Natural killer cell treated with Interleukin-12 subunit alpha and Interleukin-12 subunit beta and Interleukin-15 and Interleukin-18, amount 100 ng/mL, for 72 hours (primary cell): ENCODE measurements around the gene COX7B2. TPM values are rescaled to one million over a fixed set of nuclear protein-coding genes. Genes with fewer than 3 reads are reported as not detected.

Experiments used
- ATAC-seq, 2 donors: fragments of 150-1000 bp; cut with Tn5 transposase in 1 of 2; sonication (Bioruptor Pico), chemical (Tn5 transposase) in 1 of 2; 2 replicates each; pipeline ENCODE4 v1.10.0; 2021
- DNase-seq: peaks from one replicate; pipeline ENCODE4 v3.0.0; 2022; ENCODE audit warnings: low spot score
- H3K27ac Mint-ChIP-seq, 2 donors: 1 replicate in 1 of 2; 2 replicates in 1 of 2; pipeline ENCODE4 v1.8.0; 2022; ENCODE audit warnings: mixed read lengths in 2 of 2, mild to moderate bottlenecking in 1 of 2, moderate library complexity in 1 of 2
- H3K27me3 Mint-ChIP-seq, 2 donors: 1 replicate in 1 of 2; 2 replicates in 1 of 2; pipeline ENCODE4 v1.8.0; 2022; ENCODE audit warnings: mixed read lengths in 2 of 2
- H3K36me3 Mint-ChIP-seq: one replicate; pipeline ENCODE4 v1.8.0; 2022; ENCODE audit warnings: mixed read lengths
- H3K4me1 Mint-ChIP-seq, 2 donors: 1 replicate in 1 of 2; 2 replicates in 1 of 2; pipeline ENCODE4 v1.8.0; 2022; ENCODE audit warnings: low read depth in 2 of 2, mixed read lengths in 2 of 2, mild to moderate bottlenecking in 1 of 2
- H3K4me3 Mint-ChIP-seq: one replicate; pipeline ENCODE4 v1.8.0; 2022; ENCODE audit warnings: mixed read lengths
- H3K9me3 Mint-ChIP-seq: 2 replicates; pipeline ENCODE4 v1.8.0; 2022; ENCODE audit warnings: mixed read lengths
- total RNA-seq, 2 donors: library from RNA; stranded (reverse); gene quantifications; one replicate each; pipeline ENCODE4 v1.2.3, GENCODE V29; 2022

The COX7B2 gene, protein sequence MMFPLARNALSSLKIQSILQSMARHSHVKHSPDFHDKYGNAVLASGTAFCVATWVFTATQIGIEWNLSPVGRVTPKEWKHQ
- total RNA-seq = not detected

- Mint-ChIP-seq H3K27ac (no peak within 1 kb of the TSS), H3K4me3 (no peak within 1 kb of the TSS), H3K9me3 (no peaks in the 10 kb centered on the region), H3K27me3 (peaks cover 12 to 14% of the 10 kb centered on the region in 2 donors), H3K4me1 (no peaks in the 10 kb centered on the region), H3K36me3 (no peaks in the 10 kb centered on the region)
- no peak for ATAC-seq
- no peak for DNase-seq
Observed at GRCh38 chr4:46909078-46909477, at the start of gene COX7B2. TSS of gene COX7B2 (minus strand) at chr4:46909245. CDS start at chr4:46735192, 174,053 bp downstream.

DNA sequence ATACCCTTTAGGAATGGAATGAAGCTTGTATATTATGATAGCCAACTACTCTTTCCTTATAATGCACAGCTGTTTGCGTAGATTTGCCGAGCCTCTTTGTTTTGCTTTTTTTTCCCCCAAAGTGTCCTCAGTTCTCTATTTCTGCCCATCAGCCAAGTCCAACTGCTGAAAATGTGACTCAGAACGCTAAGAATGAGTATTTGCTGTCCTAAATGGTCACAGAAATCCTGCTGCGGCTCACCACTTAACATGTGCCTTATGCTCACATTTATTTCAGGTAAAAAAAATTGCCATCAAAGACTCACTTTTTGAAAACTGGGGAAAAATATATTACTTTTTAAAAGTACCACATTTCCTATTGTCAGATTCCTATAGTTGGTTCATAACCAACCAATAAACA lies 47.4 kb upstream of the COX7B2 start:
- Mint-ChIP-seq H3K9me3 (no peaks in the 10 kb centered on the region), H3K36me3 (no peaks in the 10 kb centered on the region), H3K4me3 (no peak overlapping the region), H3K4me1 (no peaks in the 10 kb centered on the region), H3K27ac (no peak overlapping the region), H3K27me3 (peaks cover 8 to 10% of the 10 kb centered on the region in 2 donors)
- no peak for ATAC-seq
- no peak for DNase-seq

GRCh38 chr4:46955601-46956000 lies 46.6 kb upstream of the COX7B2 start:
- no peaks in the 10 kb centered on the region for H3K4me1 Mint-ChIP-seq
- H3K4me3 Mint-ChIP-seq = no peak overlapping the region
- peaks cover 6 to 8% of the 10 kb centered on the region in 2 donors for H3K27me3 Mint-ChIP-seq
- ATAC-seq (no peak), DNase-seq (no peak)
- H3K27ac Mint-ChIP-seq = no peak overlapping the region
- no peaks in the 10 kb centered on the region for H3K36me3 Mint-ChIP-seq
- no peaks in the 10 kb centered on the region for H3K9me3 Mint-ChIP-seq

GRCh38 chr4:46954643-46955042 lies 45.6 kb upstream of the COX7B2 start:
- no peaks in the 10 kb centered on the region for H3K4me1 Mint-ChIP-seq
- H3K9me3 Mint-ChIP-seq = no peaks in the 10 kb centered on the region
- H3K4me3 Mint-ChIP-seq = no peak overlapping the region
- peaks cover 6 to 8% of the 10 kb centered on the region in 2 donors for H3K27me3 Mint-ChIP-seq
- no peak overlapping the region for H3K27ac Mint-ChIP-seq
- ATAC-seq (no peak), DNase-seq (no peak)
- no peaks in the 10 kb centered on the region for H3K36me3 Mint-ChIP-seq

DNA sequence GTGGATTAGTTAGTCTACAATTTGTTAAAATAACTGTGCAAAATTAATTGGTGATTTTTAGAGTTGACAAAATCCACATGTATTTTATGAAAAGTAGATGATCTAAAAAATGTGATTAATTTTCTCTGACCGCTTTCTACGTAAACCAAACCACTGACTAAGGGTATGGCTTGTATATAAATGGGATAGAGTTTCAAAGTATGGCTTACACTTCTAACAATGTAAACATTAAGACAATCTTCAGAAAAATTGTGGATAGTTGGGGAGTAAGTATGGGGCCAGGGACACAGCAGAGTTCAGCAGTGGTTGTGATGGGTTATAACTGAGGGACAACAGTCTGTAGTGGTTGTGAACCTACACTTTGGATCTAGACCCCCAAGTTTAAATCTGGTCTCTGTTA lies 44.5 kb upstream of the COX7B2 start:
- H3K27me3 Mint-ChIP-seq = peaks cover 4 to 6% of the 10 kb centered on the region in 2 donors
- no peaks in the 10 kb centered on the region for H3K36me3 Mint-ChIP-seq
- no peak overlapping the region for H3K27ac Mint-ChIP-seq
- DNase-seq (no peak), ATAC-seq (no peak)
- no peaks in the 10 kb centered on the region for H3K9me3 Mint-ChIP-seq
- no peaks in the 10 kb centered on the region for H3K4me1 Mint-ChIP-seq
- no peak overlapping the region for H3K4me3 Mint-ChIP-seq

GRCh38 chr4:46952451-46952850 lies 43.4 kb upstream of the COX7B2 start:
- H3K36me3 Mint-ChIP-seq = no peaks in the 10 kb centered on the region

GRCh38 chr4:46950826-46951225 lies 41.8 kb upstream of the COX7B2 start:
- H3K27ac Mint-ChIP-seq = no peak overlapping the region
- no peak overlapping the region for H3K4me3 Mint-ChIP-seq
- H3K4me1 Mint-ChIP-seq = no peaks in the 10 kb centered on the region
- no peaks in the 10 kb centered on the region for H3K9me3 Mint-ChIP-seq
- DNase-seq (no peak), ATAC-seq (no peak)
- no peaks in the 10 kb centered on the region for H3K36me3 Mint-ChIP-seq
- peaks cover 12 to 16% of the 10 kb centered on the region in 2 donors for H3K27me3 Mint-ChIP-seq

More at GRCh38 chr4:46952451-46952850, 43.4 kb upstream of the COX7B2 start:
- Mint-ChIP-seq H3K9me3 (no peaks in the 10 kb centered on the region), H3K4me1 (no peaks in the 10 kb centered on the region), H3K27ac (no peak overlapping the region), H3K4me3 (no peak overlapping the region), H3K27me3 (peaks cover 7 to 11% of the 10 kb centered on the region in 2 donors)
- DNase-seq (no peak), ATAC-seq (no peak)

DNA sequence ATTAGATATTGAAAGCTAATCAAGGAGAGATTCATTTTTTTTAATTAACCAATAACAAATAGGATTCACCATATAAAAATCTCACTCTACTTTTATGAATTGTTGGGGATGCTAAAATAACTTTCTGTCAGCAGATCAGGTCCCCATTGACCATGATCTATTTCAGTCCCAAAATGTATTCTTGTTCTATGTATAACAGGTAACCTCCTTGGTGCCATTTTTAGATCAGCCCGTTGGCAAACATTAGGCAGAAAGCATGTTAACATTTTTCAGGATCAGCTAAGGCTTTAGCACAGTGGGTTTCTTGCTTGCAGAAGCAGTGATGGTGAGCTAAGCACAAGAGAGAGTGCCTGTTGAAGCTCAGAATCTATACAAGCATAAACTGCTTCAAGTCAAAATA lies 40.8 kb upstream of the COX7B2 start:
- ATAC-seq = no peak
- H3K4me3 Mint-ChIP-seq = no peak overlapping the region
- H3K4me1 Mint-ChIP-seq = no peaks in the 10 kb centered on the region
- H3K36me3 Mint-ChIP-seq = no peaks in the 10 kb centered on the region
- DNase-seq = no peak
- H3K27me3 Mint-ChIP-seq = peaks cover 10 to 12% of the 10 kb centered on the region in 2 donors
- H3K9me3 Mint-ChIP-seq = no peaks in the 10 kb centered on the region
- H3K27ac Mint-ChIP-seq = no peak overlapping the region

DNA sequence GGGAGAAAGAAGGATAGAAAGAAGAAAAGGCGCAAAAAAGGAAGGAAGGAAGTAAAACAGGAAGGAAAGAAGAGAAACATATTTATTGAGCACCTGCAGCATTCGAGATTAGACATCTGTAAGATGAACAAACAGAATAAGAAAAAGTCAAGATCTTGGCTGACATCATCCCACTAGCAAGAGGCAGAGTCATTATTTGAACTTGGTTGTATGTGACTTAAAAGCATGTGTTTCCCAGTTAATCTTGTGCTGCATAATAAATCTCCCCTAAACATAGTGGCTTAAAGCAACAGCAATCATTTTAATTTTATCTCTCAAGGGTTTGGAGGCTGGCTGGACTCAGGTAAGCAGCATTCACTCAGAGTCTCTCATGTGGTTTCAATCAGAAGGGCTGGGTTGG lies 38.5 kb upstream of the COX7B2 start:
- Mint-ChIP-seq H3K36me3 (no peaks in the 10 kb centered on the region), H3K27me3 (peaks cover 17 to 25% of the 10 kb centered on the region in 2 donors), H3K27ac (no peak overlapping the region), H3K4me1 (no peaks in the 10 kb centered on the region), H3K9me3 (no peaks in the 10 kb centered on the region), H3K4me3 (no peak overlapping the region)
- no peak for DNase-seq
- no peak for ATAC-seq

- Mint-ChIP-seq H3K27me3 (peaks cover 19 to 25% of the 10 kb centered on the region in 2 donors), H3K4me1 (no peaks in the 10 kb centered on the region), H3K9me3 (no peaks in the 10 kb centered on the region), H3K27ac (no peak overlapping the region), H3K4me3 (no peak overlapping the region), H3K36me3 (no peaks in the 10 kb centered on the region)
- DNase-seq (no peak), ATAC-seq (no peak)
Observed at GRCh38 chr4:46946919-46947536, 38.0 kb upstream of the COX7B2 start.

DNA sequence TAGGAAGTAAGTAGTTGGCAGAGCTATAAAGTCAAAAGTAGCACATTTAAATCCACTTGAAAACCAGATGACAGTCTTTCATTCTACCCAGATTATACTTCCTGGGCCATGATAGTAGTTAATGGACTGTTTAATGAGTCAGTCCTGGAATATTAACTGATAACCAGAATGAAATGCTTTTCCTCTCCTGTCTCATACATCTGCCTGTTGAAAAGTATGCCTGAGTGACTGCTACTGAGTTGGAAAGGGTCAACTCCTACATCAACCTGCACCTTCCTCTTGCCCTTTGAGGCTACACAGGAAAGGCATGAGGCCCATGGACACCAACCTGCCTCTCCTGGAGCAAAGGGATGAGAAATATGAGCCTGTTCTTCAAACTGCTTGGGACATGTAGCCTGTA lies 36.0 kb upstream of the COX7B2 start:
- H3K36me3 Mint-ChIP-seq = no peaks in the 10 kb centered on the region
- H3K4me1 Mint-ChIP-seq = no peaks in the 10 kb centered on the region
- ATAC-seq (no peak), DNase-seq (no peak)
- peaks cover 23 to 25% of the 10 kb centered on the region in 2 donors for H3K27me3 Mint-ChIP-seq
- no peak overlapping the region for H3K27ac Mint-ChIP-seq
- H3K9me3 Mint-ChIP-seq = no peaks in the 10 kb centered on the region
- H3K4me3 Mint-ChIP-seq = no peak overlapping the region

DNA sequence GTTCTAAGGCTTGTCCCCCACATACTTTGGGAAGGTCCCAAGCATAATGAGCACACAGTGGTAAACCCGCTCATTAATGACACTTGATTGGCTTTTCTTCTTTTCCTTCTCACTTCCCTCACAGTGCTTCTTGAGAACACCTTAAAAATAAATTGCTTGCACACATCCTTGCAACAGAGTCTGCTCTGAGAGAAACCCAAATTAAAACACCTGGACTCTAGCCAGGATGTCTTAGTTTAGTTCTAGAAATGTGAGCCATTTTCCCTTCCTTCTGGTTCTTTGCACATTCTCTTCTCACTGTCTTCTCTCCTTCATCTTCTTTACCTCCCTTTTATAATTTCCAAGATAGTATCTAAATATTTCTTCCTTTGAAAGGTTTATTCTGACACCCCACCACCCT lies 35.3 kb upstream of the COX7B2 start:
- Mint-ChIP-seq H3K27me3 (peaks cover 23 to 25% of the 10 kb centered on the region in 2 donors), H3K4me1 (no peaks in the 10 kb centered on the region), H3K9me3 (no peaks in the 10 kb centered on the region), H3K4me3 (no peak overlapping the region), H3K27ac (no peak overlapping the region), H3K36me3 (no peaks in the 10 kb centered on the region)
- DNase-seq (no peak), ATAC-seq (no peak)

- no peaks in the 10 kb centered on the region for H3K9me3 Mint-ChIP-seq
- peaks cover 0 to 13% of the 10 kb centered on the region in 2 donors for H3K27me3 Mint-ChIP-seq
- ATAC-seq = no peak
- DNase-seq = no peak
- H3K4me1 Mint-ChIP-seq = no peaks in the 10 kb centered on the region
- no peak overlapping the region for H3K27ac Mint-ChIP-seq
- no peak overlapping the region for H3K4me3 Mint-ChIP-seq
- no peaks in the 10 kb centered on the region for H3K36me3 Mint-ChIP-seq
Observed at GRCh38 chr4:46937493-46937892, 28.4 kb upstream of the COX7B2 start.

- DNase-seq = no peak
- no peaks in the 10 kb centered on the region for H3K4me1 Mint-ChIP-seq
- no peak overlapping the region for H3K27ac Mint-ChIP-seq
- H3K9me3 Mint-ChIP-seq = no peaks in the 10 kb centered on the region
- H3K27me3 Mint-ChIP-seq = peaks cover 11 to 12% of the 10 kb centered on the region in 2 donors
- no peaks in the 10 kb centered on the region for H3K36me3 Mint-ChIP-seq
- no peak overlapping the region for H3K4me3 Mint-ChIP-seq
- ATAC-seq = no peak
Observed at GRCh38 chr4:46934726-46935125, 25.7 kb upstream of the COX7B2 start.

DNA sequence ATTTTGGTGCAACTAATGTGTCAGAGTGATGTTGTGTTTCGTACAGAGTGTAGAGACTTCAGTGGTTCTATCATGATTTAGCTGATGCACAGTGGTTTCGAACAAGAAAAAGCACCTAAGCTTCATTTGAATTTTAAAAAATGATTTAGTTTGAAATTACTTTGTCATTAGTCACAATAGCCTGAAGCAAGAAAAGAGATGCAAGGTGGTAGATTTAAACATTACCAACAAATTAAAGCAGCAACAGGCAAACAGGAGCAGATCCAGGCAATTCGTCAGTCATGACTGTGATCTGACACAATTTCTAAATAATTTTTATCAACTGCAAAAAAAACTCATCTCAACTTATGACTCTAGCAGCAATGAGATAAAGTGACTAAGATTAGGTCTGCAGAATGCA lies 24.6 kb upstream of the COX7B2 start:
- DNase-seq (no peak), ATAC-seq (no peak)
- no peaks in the 10 kb centered on the region for H3K9me3 Mint-ChIP-seq
- H3K27ac Mint-ChIP-seq = no peak overlapping the region
- peaks cover 11 to 14% of the 10 kb centered on the region in 2 donors for H3K27me3 Mint-ChIP-seq
- H3K4me1 Mint-ChIP-seq = no peaks in the 10 kb centered on the region
- H3K36me3 Mint-ChIP-seq = no peaks in the 10 kb centered on the region
- no peak overlapping the region for H3K4me3 Mint-ChIP-seq
